Epidermal melanocyte (primary cell): ENCODE data around the gene PRKCB.
"Not testable (repeated sequence)": the region's sequence is repeated elsewhere in the genome, so short reads cannot be mapped to it uniquely, and the experiment has no call there.

Source experiments
- DNase-seq: peaks from one replicate; pipeline ENCODE4 v3.0.0; 2011; ENCODE audit warnings: low spot score; ENCODE audit not compliant: insufficient read length

The PRKCB gene

GRCh38 chr16:24085666-24086065 lies 249.9 kb downstream of the PRKCB start:
- DNase-seq: no peak

- DNase-seq: no peak
These were observed 252.2 kb downstream of the PRKCB start for GRCh38 chr16:24087891-24088410.

- DNase-seq: no peak
These were observed 253.0 kb downstream of the PRKCB start for GRCh38 chr16:24088767-24089166.

- no peak for DNase-seq
These were observed 255.3 kb downstream of the PRKCB start for GRCh38 chr16:24091125-24091524.

- DNase-seq: no peak
These were observed 257.3 kb downstream of the PRKCB start for GRCh38 chr16:24093049-24093448.

- DNase-seq: no peak
These were observed 258.9 kb downstream of the PRKCB start for GRCh38 chr16:24094660-24095059.

- DNase-seq: no peak
These were observed 263.1 kb downstream of the PRKCB start for GRCh38 chr16:24098896-24099295.

GRCh38 chr16:24101431-24101830 lies 265.6 kb downstream of the PRKCB start:
- DNase-seq: no peak

GRCh38 chr16:24102209-24102660 lies 266.5 kb downstream of the PRKCB start:
- DNase-seq: no peak

- DNase-seq: not testable (repeated sequence)
These were observed 269.7 kb downstream of the PRKCB start for GRCh38 chr16:24105471-24105870.

GRCh38 chr16:24108090-24108489 lies 272.3 kb downstream of the PRKCB start:
- not testable (repeated sequence) for DNase-seq

GRCh38 chr16:24111724-24112302 lies 276.0 kb downstream of the PRKCB start:
- DNase-seq: no peak

- DNase-seq: no peak
These were observed 277.4 kb downstream of the PRKCB start for GRCh38 chr16:24113115-24113745.

- DNase-seq: no peak
These were observed 279.1 kb downstream of the PRKCB start for GRCh38 chr16:24114876-24115275.

GRCh38 chr16:24116046-24116776 lies 280.4 kb downstream of the PRKCB start:
- no peak for DNase-seq

GRCh38 chr16:24116989-24117388 lies 281.2 kb downstream of the PRKCB start:
- no peak for DNase-seq

- no peak for DNase-seq
These were observed 281.9 kb downstream of the PRKCB start for GRCh38 chr16:24117680-24118079.

- DNase-seq: no peak
These were observed 282.5 kb downstream of the PRKCB start for GRCh38 chr16:24118126-24118821.

- DNase-seq: no peak
These were observed 284.0 kb downstream of the PRKCB start for GRCh38 chr16:24119807-24120206.

- no peak for DNase-seq
These were observed 287.5 kb downstream of the PRKCB start for GRCh38 chr16:24123275-24123674.

GRCh38 chr16:24124291-24124690 lies 288.5 kb downstream of the PRKCB start:
- no peak for DNase-seq

GRCh38 chr16:24125214-24125613 lies 289.4 kb downstream of the PRKCB start:
- DNase-seq: no peak
